CD4-positive, alpha-beta T cell treated with Interleukin-4 for 1 hour (primary cell): ENCODE data around the gene TSPAN15.

ENCODE experiments used
- DNase-seq, 2 donors: peaks; one replicate each; pipeline ENCODE4 v3.0.0-alpha.2; 2020 to 2022

TSPAN15 gene

DNA sequence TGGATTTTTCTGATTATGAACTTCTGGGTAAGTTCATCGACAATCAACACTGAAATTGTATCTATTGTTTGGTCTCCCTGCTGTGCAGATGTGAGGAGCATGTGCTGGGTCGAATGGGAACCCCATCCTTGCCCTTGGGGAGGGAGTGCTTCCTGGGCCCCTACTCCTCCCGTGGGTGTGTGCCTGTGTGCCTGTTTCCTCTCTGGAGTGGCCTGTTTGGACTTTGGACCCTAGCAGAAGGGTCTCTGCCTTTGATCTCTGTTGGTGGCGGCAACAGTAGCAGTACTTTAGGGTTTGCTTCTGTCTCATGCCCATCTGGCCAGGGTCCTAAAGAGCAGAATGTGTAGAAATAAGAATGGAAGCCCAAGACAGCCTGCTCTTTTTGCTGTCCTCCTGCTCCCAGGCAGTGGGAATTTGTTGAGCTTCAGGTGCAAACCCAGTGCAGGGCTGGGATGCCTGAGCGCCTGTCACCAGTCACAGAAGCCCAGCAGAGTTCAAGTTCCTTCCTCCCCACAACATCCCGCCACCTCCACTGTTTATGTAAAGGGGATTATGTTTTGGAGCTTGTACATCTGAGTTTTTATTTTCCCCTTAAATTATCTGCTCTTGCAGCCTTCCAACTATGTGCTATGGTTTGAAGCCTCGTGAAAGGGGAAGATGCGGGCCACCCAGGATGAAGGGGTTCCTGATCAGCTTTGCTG is 33.1 kb upstream of the TSPAN15 start:
- no peak for DNase-seq

DNA sequence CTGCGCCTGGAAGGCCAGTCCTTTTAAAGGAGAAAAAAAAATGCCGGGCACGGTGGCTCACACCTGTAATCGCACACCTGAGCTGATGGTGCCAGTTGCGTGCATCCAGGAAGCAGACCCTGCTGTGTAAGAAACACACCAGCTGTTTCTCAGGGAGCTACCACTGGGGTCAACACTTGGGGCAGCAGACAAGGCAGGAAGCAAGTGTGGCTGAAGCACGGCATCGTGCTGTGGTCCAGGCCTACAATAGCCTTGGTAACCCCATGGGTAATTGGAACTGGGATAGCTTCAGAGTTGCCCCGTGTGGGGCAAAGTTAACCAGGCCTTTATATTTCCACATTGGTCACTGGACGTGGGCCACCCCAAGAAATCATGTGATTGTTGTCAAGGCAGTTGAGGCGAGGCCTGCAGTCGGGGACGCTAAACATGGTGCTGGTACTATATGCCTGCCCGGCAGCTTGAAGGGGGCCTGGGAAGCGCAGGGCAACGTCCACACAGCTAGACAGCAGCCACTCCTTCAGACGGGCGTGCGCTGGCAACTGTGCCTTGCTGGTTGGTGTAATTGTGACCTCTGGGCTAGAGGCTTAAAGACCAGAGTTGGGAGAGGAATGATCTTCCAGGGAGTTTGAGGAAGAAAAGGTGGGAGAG is 32.0 kb upstream of the TSPAN15 start:
- no peak for DNase-seq

DNA sequence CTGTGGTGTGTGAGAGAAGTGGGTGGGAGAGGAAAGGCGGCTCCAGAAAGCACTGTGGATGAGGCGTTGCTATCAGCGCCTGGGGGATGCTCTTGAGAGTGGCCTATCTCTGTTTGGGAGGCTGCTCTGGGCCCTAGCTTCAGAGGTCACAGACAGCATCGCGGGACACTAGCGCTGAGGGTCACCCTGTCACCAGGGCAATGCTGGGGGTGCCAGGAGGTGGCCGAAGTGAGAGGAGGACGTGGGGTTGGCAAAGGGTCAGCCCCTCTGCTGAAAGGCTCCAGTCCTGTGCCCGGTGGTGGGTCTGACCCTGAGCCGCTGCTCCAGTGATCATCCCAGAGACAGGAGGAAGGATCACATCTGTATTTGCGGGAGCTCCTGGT is 31.5 kb upstream of the TSPAN15 start:
- DNase-seq = no peak

DNA sequence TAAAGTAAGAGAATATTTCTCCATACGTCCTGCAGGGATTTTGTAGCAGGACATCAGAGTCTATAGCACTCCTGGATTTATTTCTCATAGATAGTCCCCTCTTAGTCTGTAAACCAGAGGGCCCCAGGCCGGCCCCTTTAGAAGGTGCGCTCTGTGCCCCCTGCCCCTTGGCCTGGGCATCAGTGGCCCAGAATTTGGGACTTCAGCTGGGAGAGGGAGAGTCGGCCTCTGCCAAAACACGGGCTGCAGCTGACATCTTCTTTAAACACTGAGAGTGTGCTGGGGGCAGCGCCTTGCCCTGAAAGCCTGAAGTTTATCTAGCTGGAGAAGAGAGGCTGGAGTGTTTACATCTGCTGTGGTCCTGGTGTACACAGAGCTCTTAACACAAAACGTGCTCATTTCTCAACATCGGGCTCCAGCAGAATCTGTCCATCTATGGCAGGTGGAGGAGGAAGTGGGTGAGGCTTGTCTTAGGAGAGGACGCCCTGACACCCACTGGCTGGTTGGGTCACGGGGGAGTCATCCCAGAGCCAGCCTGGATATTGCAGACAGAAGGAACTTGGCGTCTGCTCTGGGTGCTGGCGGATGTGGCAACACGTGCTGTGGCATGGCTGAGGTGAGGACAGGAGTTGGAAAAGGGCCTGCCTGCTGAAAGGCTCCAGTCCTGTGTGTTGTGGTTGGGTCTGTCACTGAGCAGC is 29.5 kb upstream of the TSPAN15 start:
- no peak for DNase-seq

DNA sequence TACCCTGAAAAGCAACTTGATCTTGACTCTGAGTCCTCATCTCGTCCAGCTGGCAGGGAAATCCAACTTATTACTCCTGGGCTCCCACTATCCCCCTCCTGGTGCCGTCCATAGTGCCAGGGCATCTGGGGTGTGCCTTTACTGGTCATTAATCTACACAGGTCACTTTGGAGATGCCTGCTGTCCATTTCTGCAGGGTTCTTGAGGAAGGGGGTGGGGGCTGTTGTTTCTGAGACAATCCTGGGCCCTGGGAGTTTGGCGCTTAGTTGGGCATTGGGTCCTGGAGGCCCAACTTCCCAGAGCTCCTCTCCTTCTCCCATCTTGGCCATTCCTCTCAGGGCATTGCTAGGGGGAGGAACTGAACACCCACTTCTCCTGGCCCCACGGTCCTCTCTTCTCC is 28.6 kb upstream of the TSPAN15 start:
- no peak for DNase-seq

DNA sequence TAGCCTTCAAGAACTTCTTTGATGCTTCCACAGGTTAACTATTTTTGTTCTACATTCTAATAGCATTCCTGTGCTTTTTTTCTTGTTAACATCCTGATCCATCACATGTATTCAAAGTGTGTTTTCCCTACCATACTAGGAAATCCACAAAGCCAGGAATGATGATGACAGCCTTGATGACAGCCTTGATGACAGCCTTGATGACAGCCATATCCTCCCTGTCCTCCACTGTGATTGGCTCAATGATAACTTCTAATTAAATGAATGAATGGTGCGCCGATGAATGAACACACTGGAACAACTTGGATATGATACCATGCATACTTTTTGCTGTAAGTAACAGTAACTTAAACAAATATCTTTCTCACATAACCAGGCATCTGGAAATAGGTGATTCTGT is 26.2 kb upstream of the TSPAN15 start:
- no peak for DNase-seq

DNA sequence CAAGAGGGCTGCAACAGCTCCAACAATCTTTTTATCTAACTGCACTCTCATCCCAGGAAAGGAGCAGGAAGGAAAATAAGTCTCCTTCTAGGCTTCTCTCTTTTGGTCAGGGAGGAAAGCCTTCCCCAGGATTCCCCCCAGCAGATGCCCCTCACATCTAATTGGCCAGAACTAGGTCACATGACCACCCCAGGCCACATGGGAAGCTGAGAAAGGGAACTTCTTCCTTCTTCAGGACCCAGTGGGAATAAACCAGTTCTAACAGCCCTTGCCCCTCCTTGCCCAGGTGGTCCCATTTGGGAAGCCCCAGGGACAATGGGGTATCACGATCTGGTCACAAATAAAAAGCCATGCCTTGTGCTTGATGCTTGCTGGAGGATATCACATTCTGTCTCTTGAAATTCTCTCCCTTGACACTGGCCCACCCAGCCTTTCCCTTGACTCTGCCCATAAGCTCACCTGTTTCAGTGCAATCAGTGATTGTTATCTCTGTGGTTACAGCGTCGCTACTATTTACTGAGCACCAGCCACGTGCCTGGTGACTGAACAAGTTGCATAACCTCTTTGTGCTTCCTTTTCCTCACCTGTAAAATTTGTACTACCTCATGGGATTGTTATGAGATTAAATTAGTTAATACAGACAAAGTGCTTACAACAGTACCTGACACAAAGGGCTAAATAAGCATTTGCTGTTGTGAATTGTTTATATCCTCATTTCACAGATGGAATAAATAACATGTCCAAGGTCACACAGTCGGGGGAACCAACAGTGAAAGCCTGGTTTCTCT is 25.6 kb upstream of the TSPAN15 start:
- peak; percentile 61 to 80 for DNase-seq

DNA sequence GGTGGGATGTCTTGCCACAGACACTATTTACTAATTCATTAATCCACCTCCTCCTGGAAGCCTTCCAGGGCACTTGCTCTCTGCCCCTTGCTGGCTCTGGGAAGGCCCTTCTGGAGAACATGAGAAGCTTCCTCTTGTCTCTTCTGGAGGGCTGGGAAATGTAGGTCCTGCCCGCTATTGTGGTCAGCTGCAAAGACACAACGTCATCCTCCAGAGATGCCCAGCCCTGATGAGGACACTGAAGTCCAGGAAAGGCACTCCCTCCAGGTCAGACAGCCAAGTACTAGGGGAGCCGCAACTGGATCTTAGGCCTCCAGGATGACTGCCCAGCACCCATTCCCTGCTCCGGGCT is 24.9 kb upstream of the TSPAN15 start:
- no peak for DNase-seq

DNA sequence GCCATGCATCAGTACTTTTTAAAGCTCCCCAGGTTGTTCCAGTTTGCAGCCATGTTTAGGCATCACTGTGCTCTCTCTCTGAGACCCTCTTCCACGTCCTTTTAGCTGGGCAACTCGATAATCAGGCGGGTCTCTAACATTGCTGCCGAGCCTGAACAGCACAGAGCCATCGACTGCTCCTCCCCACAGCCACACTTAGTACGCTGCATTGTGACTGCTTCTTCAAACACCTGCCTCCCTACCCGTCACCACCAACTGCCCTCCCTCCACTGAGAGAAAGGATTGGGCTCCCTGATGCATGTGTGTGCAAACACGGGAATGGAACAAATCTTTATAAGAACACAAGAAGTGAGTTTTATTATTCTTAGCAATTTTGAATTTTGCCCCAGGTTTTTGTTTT is 23.1 kb upstream of the TSPAN15 start:
- DNase-seq = no peak

DNA sequence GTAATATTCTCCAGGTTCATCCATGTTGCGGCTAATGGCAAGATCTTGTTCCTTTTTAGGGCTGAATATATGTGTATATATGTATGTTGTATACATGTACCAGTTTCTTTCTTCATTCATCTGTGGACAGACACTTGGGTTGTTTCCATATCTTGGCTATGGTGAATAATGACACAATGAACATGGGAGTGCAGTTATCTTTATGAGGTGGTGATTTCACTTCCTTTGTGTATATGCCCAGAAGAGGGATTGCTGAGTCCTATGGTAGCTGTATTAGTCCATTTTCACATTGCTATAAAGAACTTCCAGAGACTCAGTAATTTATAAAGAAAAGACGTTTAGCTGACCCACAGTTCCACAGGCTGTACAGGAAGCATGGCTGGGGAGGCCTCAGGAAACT is 17.1 kb upstream of the TSPAN15 start:
- DNase-seq = no peak

DNA sequence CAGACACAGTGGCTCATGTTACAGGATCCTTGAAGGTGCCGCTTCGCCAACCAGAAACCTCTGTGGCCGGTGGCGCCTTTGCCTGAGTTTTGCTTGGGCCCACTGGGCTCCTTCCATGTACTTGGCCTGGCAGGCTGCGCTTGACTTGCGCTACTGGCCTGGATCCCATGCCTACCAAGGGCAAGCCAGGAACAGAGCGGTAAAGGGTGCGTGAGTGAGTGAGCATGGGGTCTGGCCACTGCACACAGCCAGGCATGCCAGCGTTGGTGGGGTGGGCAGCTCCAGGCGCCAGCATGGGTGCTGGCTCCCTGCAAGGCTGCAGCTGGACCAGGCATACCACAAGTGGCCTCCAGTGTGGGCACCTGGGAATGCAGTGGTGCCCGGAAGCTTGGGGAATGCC is 16.3 kb upstream of the TSPAN15 start:
- no peak for DNase-seq

DNA sequence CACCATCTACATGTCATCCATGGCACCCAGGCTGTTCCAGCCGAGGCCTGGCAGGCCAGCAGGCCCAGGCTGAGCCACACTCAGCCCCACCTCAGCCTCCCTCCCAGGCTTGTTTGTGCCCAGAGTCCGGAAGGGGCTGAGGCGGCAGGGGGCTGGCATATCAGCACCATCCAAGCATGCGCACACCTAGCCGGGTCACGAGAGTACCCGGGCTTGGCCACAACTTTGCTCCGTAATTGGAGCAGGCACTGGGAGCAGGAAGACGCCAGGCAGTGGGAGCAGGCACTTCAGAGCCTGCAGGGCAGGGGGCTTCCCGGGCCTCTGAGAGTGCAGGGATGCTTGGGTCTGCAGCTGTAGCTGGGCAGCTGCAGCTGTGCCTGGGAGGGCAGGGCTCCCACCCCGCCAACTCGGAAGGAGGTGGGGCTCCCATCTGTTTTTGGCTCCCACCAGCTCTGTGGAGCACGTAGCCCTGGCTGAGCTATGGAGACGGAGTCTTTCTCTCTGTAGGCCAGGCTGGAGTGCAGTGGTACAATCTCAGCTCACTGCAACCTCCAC is 15.2 kb upstream of the TSPAN15 start:
- no peak for DNase-seq

DNA sequence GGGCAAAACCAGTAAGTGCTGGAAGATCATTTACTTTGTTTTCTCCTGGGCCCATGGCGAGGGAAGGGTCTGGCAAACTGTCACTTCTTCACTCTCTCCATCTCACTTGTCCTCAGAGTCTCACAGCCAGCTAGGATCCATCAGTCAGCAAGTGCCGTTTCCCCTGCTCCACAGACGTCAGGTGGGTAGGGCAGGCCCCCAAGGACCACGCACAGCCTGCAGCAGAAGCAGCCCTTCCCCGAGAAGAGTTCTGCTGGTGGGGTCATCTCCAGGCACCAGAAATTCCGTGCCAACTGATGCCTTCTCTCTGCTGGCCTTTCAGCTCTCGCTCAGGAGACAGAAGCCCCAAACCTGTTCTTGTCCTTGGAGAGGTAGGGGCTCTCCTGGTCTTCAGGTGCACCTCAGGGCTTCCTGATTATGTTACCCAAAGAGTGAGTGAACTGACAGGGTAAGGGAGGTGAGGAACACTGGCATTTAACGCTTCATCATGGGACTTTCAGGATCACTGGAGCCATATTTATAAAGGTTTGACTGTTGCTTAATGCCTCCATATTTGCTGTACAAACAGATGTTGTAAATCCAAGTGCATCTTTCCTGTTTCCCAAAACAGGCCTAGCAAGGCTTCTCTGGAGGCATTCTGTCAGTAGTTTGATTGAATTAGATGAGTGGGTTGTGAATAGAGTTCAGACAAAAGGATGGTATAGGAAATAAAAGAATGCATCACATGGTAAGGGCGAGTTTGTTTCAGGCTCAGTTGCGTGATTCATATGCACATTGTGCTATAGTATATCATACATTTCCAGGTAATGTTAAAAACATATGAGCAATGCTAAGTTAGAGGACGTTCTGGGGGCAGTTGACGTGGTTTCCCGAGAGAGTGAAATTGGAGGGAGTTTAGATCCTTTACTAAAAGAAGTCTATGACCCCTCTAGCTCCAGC is 13.7 kb upstream of the TSPAN15 start:
- DNase-seq = no peak

DNA sequence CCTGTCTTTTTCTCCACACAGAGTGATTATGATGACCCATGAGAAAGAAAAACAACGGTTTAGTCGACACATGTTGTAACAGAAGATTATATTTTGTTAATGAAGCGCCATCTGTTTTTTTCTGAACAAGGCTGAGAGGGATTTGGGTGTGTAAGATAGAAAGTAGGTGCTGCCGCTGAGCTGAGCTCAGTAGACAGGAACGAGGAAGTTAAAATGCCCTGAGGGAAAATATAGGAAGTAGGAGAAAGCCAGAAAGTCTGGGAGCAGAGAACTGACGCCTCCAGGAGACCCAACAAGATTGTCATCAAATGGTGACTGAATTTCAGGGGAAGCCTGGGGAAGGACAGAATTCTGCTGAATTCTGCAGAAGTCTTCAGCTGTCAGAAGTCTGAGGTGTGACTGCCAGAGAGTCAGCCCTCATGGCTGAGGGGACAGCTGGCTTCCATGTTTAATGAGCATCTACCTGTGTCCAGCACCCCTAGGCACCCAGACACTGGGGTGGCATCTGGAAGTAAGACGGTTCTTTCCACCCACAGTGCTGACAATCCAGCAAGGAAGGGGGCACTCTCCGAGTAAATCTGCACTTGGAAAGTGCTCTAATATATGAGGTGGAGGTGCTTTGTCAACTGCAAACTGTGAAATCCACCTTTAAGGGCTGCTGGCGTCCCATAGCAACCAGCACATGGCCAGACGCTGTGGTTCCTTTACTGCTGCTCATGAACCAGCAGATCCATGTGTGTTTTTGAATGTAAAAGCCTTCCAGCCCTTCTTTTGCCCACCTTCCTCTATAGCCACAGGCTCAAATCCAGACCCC is 12.5 kb upstream of the TSPAN15 start:
- DNase-seq = peak in 1 of 2 donors; percentile 19

DNA sequence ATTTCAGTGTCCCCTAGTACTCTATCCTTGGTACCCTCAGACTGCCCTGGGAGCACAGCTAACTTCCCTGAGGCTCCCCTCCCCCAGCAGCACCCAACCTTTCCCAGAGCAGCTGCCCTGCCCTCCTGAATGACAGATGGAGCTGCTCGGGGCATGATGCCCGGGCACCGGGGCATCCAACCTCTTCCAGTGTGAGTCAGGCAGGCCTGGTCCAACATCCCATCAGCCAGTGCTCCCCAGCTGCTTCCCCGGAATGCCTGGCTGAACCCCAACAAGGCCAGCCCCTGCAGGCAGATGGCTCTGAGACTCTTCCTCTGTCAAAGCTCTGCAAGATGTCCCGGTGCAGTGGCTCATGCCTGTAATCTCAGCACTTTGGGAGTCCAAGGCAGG is 11.9 kb upstream of the TSPAN15 start:
- DNase-seq = no peak

DNA sequence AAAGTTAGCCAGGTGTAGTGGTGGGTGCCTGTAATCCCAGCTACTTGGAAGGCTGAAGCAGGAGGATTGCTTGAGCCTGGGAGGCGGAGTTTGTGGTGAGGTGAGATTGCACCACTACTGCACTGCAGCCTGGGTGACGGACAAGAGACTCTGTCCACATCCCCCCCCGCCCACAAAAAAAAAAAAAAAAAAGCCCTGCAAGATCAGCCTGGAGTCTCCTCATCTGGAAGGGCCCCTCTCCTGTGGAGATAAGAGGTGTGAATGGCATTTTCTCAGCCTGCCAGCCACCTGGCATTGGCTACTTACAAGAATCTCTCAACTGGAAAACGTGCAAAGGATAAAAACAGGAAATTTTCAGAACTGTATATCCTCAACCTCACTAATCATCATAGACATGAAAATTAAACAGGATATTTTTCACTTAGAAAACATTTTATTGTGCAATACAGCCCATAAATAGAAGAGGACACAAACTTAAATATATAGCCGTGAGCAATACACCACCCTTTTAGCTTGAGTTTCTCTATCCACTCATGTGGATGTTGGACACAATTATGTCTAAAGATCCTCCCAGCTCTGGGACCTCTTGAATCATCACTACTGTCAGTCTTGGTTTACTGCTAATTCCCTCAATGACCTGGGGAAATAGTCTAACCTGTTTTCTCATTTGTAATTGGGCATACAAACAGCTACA is 11.3 kb upstream of the TSPAN15 start:
- DNase-seq = no peak

DNA sequence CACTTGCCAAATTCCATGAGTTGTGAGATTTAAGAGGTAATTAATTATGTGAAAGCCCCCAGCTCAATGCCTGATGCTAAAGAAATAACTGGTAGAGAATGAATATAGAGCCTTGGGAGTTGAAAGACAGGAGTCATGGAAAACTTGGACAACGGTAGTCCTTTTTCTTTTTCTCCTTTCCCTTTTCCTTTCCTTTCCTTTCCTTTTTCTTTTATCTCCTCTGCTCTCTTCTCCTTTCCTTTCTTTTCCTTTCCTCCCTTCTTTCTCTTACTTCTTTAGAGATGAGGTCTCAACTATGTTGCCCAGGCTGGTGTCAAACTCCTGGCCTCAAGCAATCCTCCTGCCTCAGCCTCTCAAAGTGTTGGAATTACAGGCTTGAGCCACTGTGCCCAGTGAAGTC is 7.9 kb upstream of the TSPAN15 start:
- DNase-seq = no peak

DNA sequence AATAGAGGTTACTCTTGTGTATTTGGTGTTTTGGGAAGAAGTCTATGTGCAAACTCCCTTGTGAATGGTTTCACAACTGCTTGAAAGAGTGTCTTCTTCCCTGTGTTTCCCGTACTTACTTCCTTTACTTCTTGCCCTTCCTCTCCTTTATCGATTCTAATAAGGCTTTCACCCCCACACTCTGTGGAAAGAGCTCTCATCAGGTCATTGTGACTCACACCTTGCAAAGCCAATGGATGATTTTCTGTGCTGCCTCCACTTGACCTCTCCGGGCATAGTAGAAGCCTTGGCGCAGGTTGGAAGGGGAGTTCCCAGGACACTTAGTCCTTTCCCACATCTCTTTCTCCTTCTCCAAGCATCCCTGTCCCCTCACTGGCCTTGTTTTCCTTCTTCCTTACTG is 6.2 kb upstream of the TSPAN15 start:
- DNase-seq = no peak

DNA sequence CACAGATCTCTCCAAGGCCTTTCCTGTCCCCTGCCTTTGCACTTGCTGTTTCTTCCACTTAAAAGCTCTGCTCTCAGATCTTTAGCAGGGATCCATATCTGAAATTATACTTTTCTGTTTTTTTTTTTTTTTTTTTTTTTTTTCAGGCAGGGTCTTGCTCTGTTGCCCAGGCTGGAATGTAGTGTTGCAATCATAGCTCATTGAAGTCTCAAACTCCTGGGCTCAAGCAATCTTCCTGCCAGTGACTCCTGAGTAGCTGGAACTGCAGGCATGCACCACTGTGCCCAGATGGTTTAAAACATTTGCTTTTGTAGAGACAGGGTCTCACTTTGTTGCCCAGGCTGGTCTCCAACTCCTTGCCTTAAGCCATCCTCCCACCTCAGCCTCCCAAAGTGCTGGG is 5.0 kb upstream of the TSPAN15 start:
- no peak for DNase-seq

DNA sequence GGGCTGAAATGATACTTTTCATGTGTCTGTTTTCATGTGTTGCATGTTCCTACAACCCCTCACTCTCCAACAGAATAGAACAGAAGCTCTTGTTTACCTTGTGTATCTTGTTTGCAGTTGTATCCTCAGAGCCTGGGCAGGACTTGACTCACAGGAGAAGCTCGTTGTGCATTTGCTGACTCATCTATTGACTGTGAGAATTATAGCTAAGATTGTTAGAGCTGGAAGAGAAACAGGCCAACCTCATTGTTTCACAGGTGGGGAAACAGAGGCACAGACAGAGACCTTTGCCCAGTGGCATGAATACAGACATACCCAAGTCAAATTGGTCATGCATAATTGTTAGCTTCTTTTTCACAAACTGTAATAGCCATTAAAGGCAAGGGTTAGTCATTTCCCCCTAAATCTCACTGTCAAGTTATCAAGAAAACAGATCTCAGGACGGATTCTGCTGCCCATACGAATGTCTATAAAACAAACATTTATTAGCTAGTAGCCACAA is 4.6 kb upstream of the TSPAN15 start:
- no peak for DNase-seq
